Panc1 (cell line): ENCODE measurements around the gene MEGF8. TPM values are rescaled to one million over a fixed set of nuclear protein-coding genes. Genes with fewer than 3 reads are reported as not detected.

Experiments
- ATAC-seq: fragments of 200-7000 bp; cut with Tn5 transposase; 2 replicates; pipeline ENCODE4 v1.9.1; 2020; ENCODE audit warnings: mild to moderate bottlenecking, moderate library complexity
- BruUV-seq: library from RNA; stranded (reverse); fragments of 400-500 nt; replicated peaks from 2 replicates; lab custom pipeline; 2021; lab: Mats Ljungman, UMichigan
- CTCF ChIA-PET: fragments of 300-600 bp; sonication (Branson Sonifier 250); formaldehyde crosslinking; loops from one replicate; lab custom pipeline; 2022; ENCODE audit warnings: antibody characterized with exemption; lab: Charles Lee
- POLR2A ChIA-PET: fragments of 300-600 bp; sonication (Branson Sonifier 250); formaldehyde crosslinking; loops from one replicate; lab custom pipeline; 2022; ENCODE audit warnings: antibody characterized with exemption; lab: Charles Lee
- DNase-seq: peaks from one replicate; pipeline ENCODE4 v3.0.0-alpha.2; 2010; ENCODE audit warnings: low read depth, low spot score
- H3K27ac ChIP-seq: 2 replicates; pipeline ENCODE4 v1.5.1; 2011; ENCODE audit warnings: mild to moderate bottlenecking, low read length, inconsistent platforms
- H3K27me3 ChIP-seq: fragments of 200-500 bp; sonication (Bioruptor generic); 2 replicates; pipeline ENCODE4 v1.6.0; 2014; ENCODE audit warnings: low read length, inconsistent platforms; ENCODE audit not compliant: control insufficient read depth, insufficient read depth
- H3K36me3 ChIP-seq: fragments of 200-500 bp; sonication (Bioruptor generic); 2 replicates; pipeline ENCODE4 v1.5.1; 2014; ENCODE audit warnings: inconsistent platforms, mild to moderate bottlenecking, low read length, moderate library complexity; ENCODE audit not compliant: control insufficient read depth, insufficient read depth
- H3K4me1 ChIP-seq: 2 replicates; pipeline ENCODE4 v1.5.1; 2011; ENCODE audit warnings: inconsistent platforms, mild to moderate bottlenecking, low read length, moderate library complexity; ENCODE audit not compliant: control insufficient read depth, insufficient read depth
- H3K4me3 ChIP-seq, 2 experiments: 2 replicates each; pipeline ENCODE4 v1.5.1; 2011 to 2012; ENCODE audit warnings: low read depth in 2 of 2, low read length in 2 of 2, mild to moderate bottlenecking in 2 of 2, inconsistent platforms in 1 of 2, moderate library complexity in 1 of 2
- H3K9me3 ChIP-seq: fragments of 200-500 bp; sonication (Bioruptor generic); 2 replicates; pipeline ENCODE4 v1.5.1; 2014; ENCODE audit warnings: low read depth, mild to moderate bottlenecking, inconsistent platforms, low read length, moderate library complexity; ENCODE audit not compliant: control insufficient read depth, insufficient read depth
- CTCF ChIP-seq: fragments of 450-650 bp; IDR thresholded peaks from 2 replicates; pipeline ENCODE4 v1.5.1; 2017; ENCODE audit warnings: mild to moderate bottlenecking
- POLR2AphosphoS5 ChIP-seq: IDR thresholded peaks from 2 replicates; pipeline ENCODE4 v1.6.1; 2012; ENCODE audit warnings: mild to moderate bottlenecking, low read depth, low read length, moderate library complexity
- SIN3A ChIP-seq: IDR thresholded peaks from 2 replicates; pipeline ENCODE4 v1.6.1; 2012; ENCODE audit warnings: low read depth, mild to moderate bottlenecking, low read length, moderate library complexity, borderline replicate concordance; ENCODE audit not compliant: insufficient read depth
- TCF7L2 ChIP-seq: IDR thresholded peaks from 2 replicates; pipeline ENCODE4 v1.6.1; 2011; ENCODE audit warnings: mild to moderate bottlenecking, low read depth, low read length, inconsistent platforms
- in situ Hi-C: cut with HindIII; loops from 2 replicates; pipeline ENCODE4 v1.10.0; 2016; ENCODE audit warnings: low sequenced_read_pairs, low pct_unique_long_range_greater_than_20kb
- intact Hi-C: fragments of 100-400 bp; cut with micrococcal nuclease; formaldehyde crosslinking; loops from one replicate; pipeline ENCODE4 v1.10.0; 2022; ENCODE audit not compliant: unreplicated experiment
- total RNA-seq: library from RNA; stranded (reverse); gene quantifications from one replicate; pipeline ENCODE4 v1.2.1, GENCODE V29; 2021; ENCODE audit not compliant: unreplicated experiment
- TF ChIP-seq, protein P1 (sequence below), 2 experiments: IDR thresholded peaks; 2 replicates each; pipeline ENCODE4 v1.6.1; 2011 to 2012; ENCODE audit warnings: low read depth in 2 of 2, control low read depth in 1 of 2, low read length in 1 of 2, mild to moderate bottlenecking in 1 of 2, moderate library complexity in 1 of 2; ENCODE audit not compliant: insufficient read depth in 1 of 2

The MEGF8 gene
- total RNA-seq, 1 experiment from 2014 or later: 14.2 TPM

DNA sequence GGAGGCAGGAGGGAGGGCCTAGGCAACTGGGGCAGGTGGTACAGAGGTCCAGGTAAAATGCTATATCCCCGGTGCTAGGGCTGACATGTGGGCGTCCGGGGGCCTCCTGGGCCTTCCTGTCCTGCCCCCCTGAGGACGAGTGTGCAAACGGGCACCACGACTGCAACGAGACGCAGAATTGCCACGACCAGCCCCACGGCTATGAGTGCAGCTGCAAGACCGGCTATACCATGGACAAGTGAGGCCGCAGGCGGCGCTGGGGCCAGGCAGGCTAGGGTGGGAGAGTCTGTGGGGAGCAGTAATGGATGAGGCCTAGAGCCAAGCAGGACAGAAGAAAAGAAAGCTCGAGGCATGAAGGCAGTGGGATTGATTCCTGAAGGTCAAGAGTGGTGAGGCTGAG is 43.3 kb downstream of the MEGF8 start:
- CTCF ChIA-PET: no interaction called here
- intact Hi-C loops: no loop called here
- H3K27ac ChIP-seq: no peak overlapping the region
- H3K27me3 ChIP-seq: no peaks in the 10 kb centered on the region
- no peak overlapping the region for H3K4me3 ChIP-seq
- no peaks in the 10 kb centered on the region for H3K36me3 ChIP-seq
- TF ChIP-seq, protein P1, sequence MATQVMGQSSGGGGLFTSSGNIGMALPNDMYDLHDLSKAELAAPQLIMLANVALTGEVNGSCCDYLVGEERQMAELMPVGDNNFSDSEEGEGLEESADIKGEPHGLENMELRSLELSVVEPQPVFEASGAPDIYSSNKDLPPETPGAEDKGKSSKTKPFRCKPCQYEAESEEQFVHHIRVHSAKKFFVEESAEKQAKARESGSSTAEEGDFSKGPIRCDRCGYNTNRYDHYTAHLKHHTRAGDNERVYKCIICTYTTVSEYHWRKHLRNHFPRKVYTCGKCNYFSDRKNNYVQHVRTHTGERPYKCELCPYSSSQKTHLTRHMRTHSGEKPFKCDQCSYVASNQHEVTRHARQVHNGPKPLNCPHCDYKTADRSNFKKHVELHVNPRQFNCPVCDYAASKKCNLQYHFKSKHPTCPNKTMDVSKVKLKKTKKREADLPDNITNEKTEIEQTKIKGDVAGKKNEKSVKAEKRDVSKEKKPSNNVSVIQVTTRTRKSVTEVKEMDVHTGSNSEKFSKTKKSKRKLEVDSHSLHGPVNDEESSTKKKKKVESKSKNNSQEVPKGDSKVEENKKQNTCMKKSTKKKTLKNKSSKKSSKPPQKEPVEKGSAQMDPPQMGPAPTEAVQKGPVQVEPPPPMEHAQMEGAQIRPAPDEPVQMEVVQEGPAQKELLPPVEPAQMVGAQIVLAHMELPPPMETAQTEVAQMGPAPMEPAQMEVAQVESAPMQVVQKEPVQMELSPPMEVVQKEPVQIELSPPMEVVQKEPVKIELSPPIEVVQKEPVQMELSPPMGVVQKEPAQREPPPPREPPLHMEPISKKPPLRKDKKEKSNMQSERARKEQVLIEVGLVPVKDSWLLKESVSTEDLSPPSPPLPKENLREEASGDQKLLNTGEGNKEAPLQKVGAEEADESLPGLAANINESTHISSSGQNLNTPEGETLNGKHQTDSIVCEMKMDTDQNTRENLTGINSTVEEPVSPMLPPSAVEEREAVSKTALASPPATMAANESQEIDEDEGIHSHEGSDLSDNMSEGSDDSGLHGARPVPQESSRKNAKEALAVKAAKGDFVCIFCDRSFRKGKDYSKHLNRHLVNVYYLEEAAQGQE (IDR thresholded peaks at IDR 0.05; ENCODE audit: insufficient read depth in 1 of 2, low read depth in 2 of 2, low read length in 1 of 2): no peak
- TF ChIP-seq SIN3A (no peak), POLR2AphosphoS5 (no peak), CTCF (no peak), TCF7L2 (no peak)
- BruUV-seq: no TSS peak
- no peaks in the 10 kb centered on the region for H3K4me1 ChIP-seq
- POLR2A ChIA-PET: no interaction called here
- ATAC-seq: no peak
- in situ Hi-C loops: no loop called here
- no peaks in the 10 kb centered on the region for H3K9me3 ChIP-seq
- DNase-seq: no peak

GRCh38 chr19:42369433-42370067 is 44.1 kb downstream of the MEGF8 start:
- CTCF ChIA-PET: no interaction called here
- no peak overlapping the region for H3K27ac ChIP-seq
- in situ Hi-C loops (no loop called here), intact Hi-C loops (no loop called here)
- POLR2A ChIA-PET: no interaction called here
- H3K36me3 ChIP-seq: no peaks in the 10 kb centered on the region
- no peaks in the 10 kb centered on the region for H3K9me3 ChIP-seq
- H3K4me1 ChIP-seq: no peaks in the 10 kb centered on the region
- BruUV-seq: no TSS peak
- TF ChIP-seq SIN3A: no peak
- TF ChIP-seq TCF7L2: no peak
- TF ChIP-seq CTCF: no peak
- no peak for TF ChIP-seq POLR2AphosphoS5
- TF ChIP-seq, protein P1 (IDR thresholded peaks at IDR 0.05; ENCODE audit: insufficient read depth in 1 of 2, low read depth in 2 of 2, low read length in 1 of 2): no peak
- H3K4me3 ChIP-seq: no peak overlapping the region
- ATAC-seq (no peak), DNase-seq (no peak)
- H3K27me3 ChIP-seq: no peaks in the 10 kb centered on the region
